Measurements from ENCODE around the gene HIGD1A. TPM values are rescaled to one million over a fixed set of nuclear protein-coding genes. Genes with fewer than 3 reads are reported as not detected.

The HIGD1A gene
- total RNA-seq, 1 donor from 2014 or later, result 35.9 TPM

DNA sequence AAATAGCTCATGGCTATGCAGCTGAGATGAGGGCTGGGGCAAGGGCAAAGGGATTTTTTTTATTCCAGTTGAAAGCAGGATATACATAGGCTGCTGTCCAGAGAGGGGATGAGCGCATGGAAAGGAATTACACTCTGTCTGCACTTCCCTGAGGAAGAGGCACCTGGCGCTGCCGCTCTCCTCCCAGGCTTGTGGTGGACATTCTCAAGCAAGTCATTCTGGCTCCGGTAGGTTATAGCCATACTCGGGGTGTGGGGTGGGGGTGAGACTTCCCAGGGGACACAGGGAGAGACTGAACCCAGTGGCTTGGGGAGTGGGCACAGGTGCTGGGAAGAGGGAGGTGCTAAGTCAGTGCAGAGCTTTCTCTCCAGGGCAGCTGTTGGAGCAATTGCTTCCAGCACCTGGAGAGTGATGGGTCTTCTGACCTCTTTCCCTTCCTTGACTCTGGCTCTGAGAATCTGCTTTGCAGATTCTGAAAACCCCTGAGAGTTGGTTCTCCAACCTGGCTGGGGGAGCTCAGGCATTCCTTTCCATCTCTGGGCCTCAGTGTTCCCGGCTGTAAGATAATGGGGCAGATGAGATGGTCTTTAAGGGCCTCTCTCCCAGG, 47.0 kb upstream of the HIGD1A start:
- H3K36me3 Mint-ChIP-seq (ENCODE audit: low read depth), result no peaks in the 10 kb centered on the region
- DNase-seq (no peak), ATAC-seq (ENCODE audit: low read depth) (no peak)
- no peak overlapping the region for H3K27ac Mint-ChIP-seq
- H3K4me1 Mint-ChIP-seq, result peaks cover 36% of the 10 kb centered on the region
- no peaks in the 10 kb centered on the region for H3K9me3 Mint-ChIP-seq
- CTCF ChIA-PET, result no interaction called here
- H3K4me3 Mint-ChIP-seq, result no peak overlapping the region
- POLR2A ChIA-PET, result interaction anchor here (1.2 kb wide), 1 partner anchor 11 kb away, joined by 3 read pairs; no protein-coding TSS in a partner anchor
- no peak for TF ChIP-seq CTCF (IDR thresholded peaks at IDR 0.05)
- H3K27me3 Mint-ChIP-seq, result no peaks in the 10 kb centered on the region
- intact Hi-C loops (cut with micrococcal nuclease), result no loop called here

DNA sequence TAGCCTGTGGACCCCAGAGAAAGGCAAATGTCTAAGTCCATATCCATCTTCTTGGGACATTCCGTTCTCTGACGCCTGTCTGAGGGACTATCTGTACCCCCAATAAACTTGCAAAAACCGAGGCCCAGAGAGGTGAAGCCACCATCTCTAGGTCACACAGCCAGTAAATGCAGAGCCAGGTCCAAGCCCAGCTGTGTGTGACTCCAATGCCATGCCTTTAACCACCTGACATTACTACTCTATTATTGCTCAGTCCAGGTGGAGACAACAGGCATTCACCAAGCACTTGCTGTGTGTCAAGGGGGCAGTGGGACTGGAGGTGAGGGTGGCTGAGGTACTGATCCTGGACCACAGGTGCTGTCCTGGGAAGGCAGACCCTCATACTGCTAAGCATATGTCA, 46.0 kb upstream of the HIGD1A start:
- no peak overlapping the region for H3K27ac Mint-ChIP-seq
- no peak for DNase-seq
- ChIA-PET CTCF (no interaction called here), POLR2A (interaction anchor here (1.2 kb wide), 1 partner anchor 10 kb away, joined by 3 read pairs; no protein-coding TSS in a partner anchor)
- H3K36me3 Mint-ChIP-seq (ENCODE audit: low read depth), result no peaks in the 10 kb centered on the region
- intact Hi-C loops (cut with micrococcal nuclease), result no loop called here
- H3K27me3 Mint-ChIP-seq, result no peaks in the 10 kb centered on the region
- H3K9me3 Mint-ChIP-seq, result no peaks in the 10 kb centered on the region
- ATAC-seq (ENCODE audit: low read depth), result no peak
- TF ChIP-seq CTCF (IDR thresholded peaks at IDR 0.05), result no peak
- no peak overlapping the region for H3K4me3 Mint-ChIP-seq
- H3K4me1 Mint-ChIP-seq, result peaks cover 33% of the 10 kb centered on the region

DNA sequence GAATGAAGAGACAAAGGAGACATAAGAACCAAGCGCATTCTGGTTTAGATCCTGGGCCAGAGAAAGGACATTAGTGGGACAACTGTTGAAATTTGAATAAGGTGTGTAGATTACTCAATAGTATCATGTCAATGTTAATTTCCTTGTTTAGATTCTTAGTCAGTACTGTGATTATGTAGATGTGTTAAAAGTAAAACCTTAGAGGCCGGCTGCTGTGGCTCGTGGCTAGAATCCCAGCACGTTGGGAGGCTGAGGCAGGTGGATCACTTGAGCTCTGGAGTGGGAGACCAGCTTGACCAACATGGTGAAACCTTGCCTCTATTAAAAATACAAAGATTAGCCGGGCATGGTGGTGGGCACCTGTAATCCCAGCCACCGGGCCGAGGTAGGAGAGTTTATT, 44.7 kb upstream of the HIGD1A start:
- no peak overlapping the region for H3K4me3 Mint-ChIP-seq
- no peaks in the 10 kb centered on the region for H3K27me3 Mint-ChIP-seq
- POLR2A ChIA-PET, result no interaction called here
- H3K36me3 Mint-ChIP-seq (ENCODE audit: low read depth), result no peaks in the 10 kb centered on the region
- CTCF ChIA-PET, result no interaction called here
- DNase-seq (no peak), ATAC-seq (ENCODE audit: low read depth) (no peak)
- no peaks in the 10 kb centered on the region for H3K9me3 Mint-ChIP-seq
- intact Hi-C loops (cut with micrococcal nuclease), result loop anchor here (5.0 kb wide), 1 partner anchor 47 kb away; the partner anchor contains the start of gene HIGD1A
- H3K4me1 Mint-ChIP-seq, result peaks cover 36% of the 10 kb centered on the region
- no peak for TF ChIP-seq CTCF (IDR thresholded peaks at IDR 0.05)
- no peak overlapping the region for H3K27ac Mint-ChIP-seq

DNA sequence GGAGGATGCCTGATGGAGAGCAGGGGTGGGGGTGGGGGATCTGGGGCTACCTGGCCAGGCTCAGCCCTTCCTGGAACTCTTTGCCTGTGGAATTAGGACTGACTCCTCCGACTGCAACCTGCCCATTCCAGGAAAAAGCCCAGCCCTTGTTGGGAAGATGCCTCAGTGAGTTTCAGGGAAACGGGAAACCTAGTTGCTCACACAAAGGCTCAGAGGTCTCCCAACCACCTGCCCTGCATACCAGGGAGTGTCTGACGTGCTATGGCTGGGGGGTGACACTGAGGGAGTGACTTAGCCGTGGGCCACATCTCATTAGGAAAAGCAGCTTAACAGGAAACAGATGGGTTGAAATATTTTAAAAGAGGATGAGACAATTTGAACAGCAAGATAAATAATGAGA, 43.4 kb upstream of the HIGD1A start:
- Mint-ChIP-seq H3K27me3 (no peaks in the 10 kb centered on the region), H3K9me3 (no peaks in the 10 kb centered on the region), H3K27ac (peak overlapping the region; percentile 85), H3K36me3 (ENCODE audit: low read depth) (no peaks in the 10 kb centered on the region), H3K4me1 (peaks cover 34% of the 10 kb centered on the region), H3K4me3 (peak overlapping the region; percentile 66)
- CTCF ChIA-PET, result interaction anchor here (1.4 kb wide), 1 partner anchor 34 kb away, joined by 8 read pairs; no protein-coding TSS in a partner anchor
- intact Hi-C loops (cut with micrococcal nuclease), result loop anchor here (1.0 to 5.0 kb wide), 3 partner anchors 17 to 182 kb away; partner anchors contain the start of gene HIGD1A
- ATAC-seq (ENCODE audit: low read depth) (peak; percentile 52), DNase-seq (no peak)
- POLR2A ChIA-PET, result interaction anchor here (0.6 to 0.7 kb wide), 2 partner anchors 79 to 576 kb away, joined by 4 to 7 read pairs; no protein-coding TSS in a partner anchor
- TF ChIP-seq CTCF (IDR thresholded peaks at IDR 0.05), result no peak

DNA sequence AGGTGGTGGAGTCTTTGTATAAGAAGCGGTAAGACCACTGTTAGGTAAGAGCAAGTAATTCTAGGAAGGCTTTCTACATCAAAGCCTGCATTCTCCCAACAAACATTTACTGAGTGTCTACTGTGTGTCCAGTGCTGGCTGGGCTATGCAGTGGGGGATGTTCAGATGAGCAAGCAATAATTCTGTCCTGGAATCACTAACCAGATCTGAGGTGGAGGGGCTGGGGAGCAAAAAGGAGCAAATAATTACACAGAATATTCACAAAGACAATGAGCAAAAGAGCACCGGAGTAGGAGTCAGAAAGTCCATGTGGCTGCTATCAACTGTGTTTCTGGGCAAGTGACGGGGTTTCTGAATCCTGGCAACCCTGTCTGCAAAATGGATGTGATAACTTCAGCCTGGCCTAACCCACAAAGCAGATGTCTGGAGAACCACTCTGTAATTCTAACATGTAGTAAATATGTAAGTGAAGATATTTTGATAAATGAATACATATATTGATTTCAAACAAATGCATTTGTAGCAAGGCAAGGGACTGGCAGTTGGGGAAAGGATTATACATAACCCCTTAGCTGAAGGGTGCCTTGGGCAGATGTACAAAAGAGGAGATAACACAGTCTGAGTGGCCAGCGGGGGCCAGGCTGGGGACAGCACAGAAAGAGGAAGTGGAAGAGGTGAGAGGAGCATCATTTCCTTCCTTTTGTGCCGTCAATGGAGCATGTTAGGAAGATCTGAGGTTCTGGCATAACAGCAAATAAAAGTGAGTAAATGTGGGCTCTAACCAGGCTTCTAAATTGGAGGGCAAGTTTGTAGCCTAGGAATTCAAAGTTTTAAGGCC, 42.6 kb upstream of the HIGD1A start:
- no peak for TF ChIP-seq CTCF (IDR thresholded peaks at IDR 0.05)
- POLR2A ChIA-PET, result interaction anchor here (0.6 kb wide), 1 partner anchor 79 kb away, joined by 4 read pairs; no protein-coding TSS in a partner anchor

More for the DNA sequence above, 42.6 kb upstream of the HIGD1A start:
- H3K4me3 Mint-ChIP-seq, result peak overlapping the region; percentile 66
- H3K36me3 Mint-ChIP-seq (ENCODE audit: low read depth), result no peaks in the 10 kb centered on the region
- no peak for DNase-seq
- peaks cover 31% of the 10 kb centered on the region for H3K4me1 Mint-ChIP-seq
- intact Hi-C loops (cut with micrococcal nuclease), result loop anchor here (1.0 to 5.0 kb wide), 3 partner anchors 16 to 182 kb away; partner anchors contain the start of gene HIGD1A
- H3K27me3 Mint-ChIP-seq, result no peaks in the 10 kb centered on the region
- CTCF ChIA-PET, result interaction anchor here (1.4 kb wide), 1 partner anchor 34 kb away, joined by 8 read pairs; no protein-coding TSS in a partner anchor
- peak overlapping the region; percentile 85 for H3K27ac Mint-ChIP-seq
- peak; percentile 90 for ATAC-seq (ENCODE audit: low read depth)
- no peaks in the 10 kb centered on the region for H3K9me3 Mint-ChIP-seq
